KOPT-K1 (cell line): ENCODE measurements around the gene CXCR5.

ENCODE experiments used
- H3K27ac ChIP-seq: fragments of 200-600 bp; sonication (generic); 2 replicates; pipeline ENCODE4 v1.5.1; 2016; ENCODE audit warnings: antibody characterized with exemption, mild to moderate bottlenecking, low read depth, low read length; ENCODE audit not compliant: poor library complexity, severe bottlenecking
- H3K36me3 ChIP-seq: fragments of 200-600 bp; sonication (generic); 2 replicates; pipeline ENCODE4 v1.5.1; 2017; ENCODE audit warnings: antibody characterized with exemption, mild to moderate bottlenecking, low read length, moderate library complexity; ENCODE audit not compliant: insufficient read depth
- H3K9me3 ChIP-seq: fragments of 200-600 bp; sonication (generic); 2 replicates; pipeline ENCODE4 v1.5.1; 2017; ENCODE audit warnings: antibody characterized with exemption, low read length, mild to moderate bottlenecking; ENCODE audit not compliant: insufficient read depth, poor library complexity, severe bottlenecking

CXCR5 gene

GRCh38 chr11:118886681-118887111 lies 3.0 kb downstream of the CXCR5 start:
- Histone ChIP-seq H3K9me3 (no peaks in the 10 kb centered on the region), H3K36me3 (no peaks in the 10 kb centered on the region), H3K27ac (no peak overlapping the region)

- Histone ChIP-seq H3K9me3 (no peaks in the 10 kb centered on the region), H3K27ac (no peak overlapping the region), H3K36me3 (no peaks in the 10 kb centered on the region)
Measured at GRCh38 chr11:118887206-118887605, 3.5 kb downstream of the CXCR5 start.

GRCh38 chr11:118888398-118888797 lies 4.7 kb downstream of the CXCR5 start:
- no peaks in the 10 kb centered on the region for H3K36me3 ChIP-seq
- H3K9me3 ChIP-seq: no peaks in the 10 kb centered on the region
- no peak overlapping the region for H3K27ac ChIP-seq

GRCh38 chr11:118889797-118890196 lies 6.1 kb downstream of the CXCR5 start:
- Histone ChIP-seq H3K36me3 (no peaks in the 10 kb centered on the region), H3K27ac (no peak overlapping the region), H3K9me3 (no peaks in the 10 kb centered on the region)

- H3K9me3 ChIP-seq: no peaks in the 10 kb centered on the region
- H3K27ac ChIP-seq: peak overlapping the region; percentile 85
- H3K36me3 ChIP-seq: no peaks in the 10 kb centered on the region
Measured at GRCh38 chr11:118892514-118892913, 8.8 kb downstream of the CXCR5 start.

GRCh38 chr11:118892964-118893363 lies 9.3 kb downstream of the CXCR5 start:
- Histone ChIP-seq H3K36me3 (no peaks in the 10 kb centered on the region), H3K27ac (peak overlapping the region; percentile 85), H3K9me3 (no peaks in the 10 kb centered on the region)

GRCh38 chr11:118893662-118894061 lies 10.0 kb downstream of the CXCR5 start:
- Histone ChIP-seq H3K27ac (peak overlapping the region; percentile 85), H3K9me3 (no peaks in the 10 kb centered on the region), H3K36me3 (no peaks in the 10 kb centered on the region)

GRCh38 chr11:118894192-118894591 lies 10.5 kb downstream of the CXCR5 start:
- Histone ChIP-seq H3K27ac (peak overlapping the region; percentile 85), H3K36me3 (no peaks in the 10 kb centered on the region), H3K9me3 (no peaks in the 10 kb centered on the region)

- no peaks in the 10 kb centered on the region for H3K36me3 ChIP-seq
- peak overlapping the region; percentile 85 for H3K27ac ChIP-seq
- H3K9me3 ChIP-seq: no peaks in the 10 kb centered on the region
Measured at GRCh38 chr11:118895093-118896039, 11.7 kb downstream of the CXCR5 start.

GRCh38 chr11:118896472-118896913 lies 12.8 kb downstream of the CXCR5 start:
- no peaks in the 10 kb centered on the region for H3K9me3 ChIP-seq
- peaks cover 8% of the 10 kb centered on the region; the same call in 1 of the 2 replicates for H3K36me3 ChIP-seq
- H3K27ac ChIP-seq: peak overlapping the region; percentile 85

GRCh38 chr11:118896921-118897591 lies 13.4 kb downstream of the CXCR5 start:
- H3K9me3 ChIP-seq: no peaks in the 10 kb centered on the region
- peak overlapping the region; percentile 85 for H3K27ac ChIP-seq
- peaks cover 14% of the 10 kb centered on the region; the same call in 1 of the 2 replicates for H3K36me3 ChIP-seq

- Histone ChIP-seq H3K36me3 (peaks cover 15% of the 10 kb centered on the region; the same call in 1 of the 2 replicates), H3K9me3 (no peaks in the 10 kb centered on the region), H3K27ac (no peak overlapping the region)
Measured at GRCh38 chr11:118897721-118898310, 14.1 kb downstream of the CXCR5 start.

- Histone ChIP-seq H3K27ac (no peak overlapping the region), H3K36me3 (peaks cover 19% of the 10 kb centered on the region; the same call in 1 of the 2 replicates), H3K9me3 (no peaks in the 10 kb centered on the region)
Measured at GRCh38 chr11:118898400-118899295, 15.0 kb downstream of the CXCR5 start.

- no peak overlapping the region for H3K27ac ChIP-seq
- H3K9me3 ChIP-seq: no peaks in the 10 kb centered on the region
- peaks cover 20% of the 10 kb centered on the region; the same call in 1 of the 2 replicates for H3K36me3 ChIP-seq
Measured at GRCh38 chr11:118899296-118899688, 15.6 kb downstream of the CXCR5 start.
